GM18502 (cell line): Measurements from ENCODE around the gene VTI1A.
"Not testable (repeated sequence)": the region's sequence is repeated elsewhere in the genome, so short reads cannot be mapped to it uniquely, and the experiment has no call there.

Experiments used
- ATAC-seq: cut with Tn5 transposase; IDR thresholded peaks from one replicate; pipeline ENCODE4 v1.9.1; 2021; ENCODE audit warnings: mild to moderate bottlenecking; ENCODE audit not compliant: unreplicated experiment, poor library complexity

The VTI1A gene

DNA sequence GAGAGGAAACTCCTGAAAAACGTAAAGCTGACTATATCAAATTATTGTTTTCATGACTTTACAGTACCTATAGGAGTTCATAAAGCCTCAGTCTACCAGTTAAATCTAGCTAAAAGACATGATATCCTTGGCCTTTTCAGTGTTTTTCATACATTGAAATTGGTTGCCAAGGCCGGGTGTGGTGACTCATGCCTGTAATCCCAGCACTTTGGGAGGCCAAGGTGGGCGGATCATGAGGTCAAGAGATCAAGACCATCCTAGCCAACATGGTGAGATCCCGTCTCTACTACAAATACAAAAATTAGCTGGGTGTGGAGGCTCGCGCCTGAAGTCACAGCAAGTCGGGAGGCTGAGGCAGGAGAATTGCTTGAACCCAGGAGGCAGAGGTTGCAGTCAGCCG is 53.0 kb downstream of the VTI1A start:
- not testable (repeated sequence) for ATAC-seq

DNA sequence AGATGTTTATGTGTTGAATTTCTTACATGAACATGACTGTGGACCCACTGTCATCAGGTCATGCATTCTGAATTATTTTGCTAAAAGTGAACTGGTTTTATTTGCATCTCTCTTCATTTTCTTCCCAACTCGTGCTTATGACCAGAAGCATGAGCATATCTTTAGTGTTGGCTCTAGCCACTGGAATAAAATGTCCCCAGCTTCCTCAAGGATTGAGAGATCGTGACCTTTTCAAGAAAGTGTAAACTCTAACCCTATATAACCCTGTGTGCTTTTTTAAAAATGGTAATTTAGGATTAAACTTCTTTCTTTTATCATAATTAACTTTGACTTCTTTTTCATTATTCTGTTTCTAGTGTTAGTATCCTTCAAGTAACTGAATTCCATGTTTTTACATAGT is 55.5 kb downstream of the VTI1A start:
- ATAC-seq: no peak

- ATAC-seq: no peak
These were observed 56.6 kb downstream of the VTI1A start for GRCh38 chr10:112503643-112504042.

- no peak for ATAC-seq
These were observed 60.0 kb downstream of the VTI1A start for GRCh38 chr10:112507046-112507445.

DNA sequence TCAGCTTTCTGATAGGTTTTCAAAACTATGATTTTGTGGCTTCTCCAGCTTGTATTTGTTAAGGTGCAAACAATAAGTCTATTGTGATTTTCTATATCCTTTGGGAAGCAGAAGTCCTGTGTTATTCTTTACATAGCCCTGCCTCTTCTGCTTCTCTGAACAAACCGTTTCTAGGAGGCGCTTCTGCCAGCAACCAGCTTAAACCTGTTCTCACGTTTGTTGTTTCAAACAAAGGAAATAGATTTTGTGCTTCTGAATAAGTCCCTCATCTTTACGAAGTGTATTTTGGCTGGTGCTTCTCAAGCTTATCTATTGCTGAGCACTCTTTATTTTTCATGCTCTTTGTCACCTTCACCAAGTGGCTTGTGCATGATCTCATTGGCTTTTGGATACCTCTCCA is 61.0 kb downstream of the VTI1A start:
- no peak for ATAC-seq

GRCh38 chr10:112509558-112510291 is 62.7 kb downstream of the VTI1A start:
- no peak for ATAC-seq

GRCh38 chr10:112510384-112510783 is 63.4 kb downstream of the VTI1A start:
- ATAC-seq: no peak

DNA sequence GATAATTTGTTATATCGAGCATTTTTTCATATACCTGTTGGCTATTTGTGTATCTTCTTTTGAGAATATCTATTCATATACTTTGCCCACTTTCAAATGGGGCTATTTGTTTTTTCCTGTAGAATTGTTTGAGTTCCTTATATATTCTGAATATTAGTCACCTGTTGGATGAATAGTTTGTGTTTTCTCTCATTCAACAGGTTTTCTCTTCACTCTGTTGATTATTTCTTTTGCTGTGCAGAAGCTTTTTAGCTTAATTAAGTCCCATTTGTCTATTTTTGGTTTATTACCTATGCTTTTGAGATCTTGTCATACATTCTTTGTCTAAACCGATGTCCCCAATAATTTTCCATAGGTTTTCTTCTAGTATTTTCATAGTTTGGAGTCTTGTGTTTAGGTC is 65.3 kb downstream of the VTI1A start:
- ATAC-seq: no peak

- ATAC-seq: no peak
These were observed 68.1 kb downstream of the VTI1A start for GRCh38 chr10:112515126-112515525.

DNA sequence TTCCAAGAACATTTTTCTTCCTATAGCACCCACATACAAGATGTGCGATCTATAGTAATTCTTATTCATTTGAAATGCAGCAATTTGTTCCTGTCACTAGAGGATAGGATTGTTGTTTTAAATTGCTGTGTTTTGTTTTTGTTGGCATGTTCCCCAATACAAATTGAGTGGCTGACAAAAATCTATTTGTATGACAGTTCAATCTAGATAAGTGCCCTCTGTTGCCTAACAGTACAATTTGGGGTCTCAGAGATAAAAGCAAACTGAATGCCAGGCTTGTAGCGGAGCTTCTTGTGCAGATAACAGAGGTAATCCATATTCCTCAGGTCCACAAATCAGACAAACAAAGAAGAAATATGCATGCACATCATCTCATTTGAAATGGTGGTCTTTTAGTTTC is 68.8 kb downstream of the VTI1A start:
- no peak for ATAC-seq

- ATAC-seq: no peak
These were observed 70.4 kb downstream of the VTI1A start for GRCh38 chr10:112517451-112517862.

DNA sequence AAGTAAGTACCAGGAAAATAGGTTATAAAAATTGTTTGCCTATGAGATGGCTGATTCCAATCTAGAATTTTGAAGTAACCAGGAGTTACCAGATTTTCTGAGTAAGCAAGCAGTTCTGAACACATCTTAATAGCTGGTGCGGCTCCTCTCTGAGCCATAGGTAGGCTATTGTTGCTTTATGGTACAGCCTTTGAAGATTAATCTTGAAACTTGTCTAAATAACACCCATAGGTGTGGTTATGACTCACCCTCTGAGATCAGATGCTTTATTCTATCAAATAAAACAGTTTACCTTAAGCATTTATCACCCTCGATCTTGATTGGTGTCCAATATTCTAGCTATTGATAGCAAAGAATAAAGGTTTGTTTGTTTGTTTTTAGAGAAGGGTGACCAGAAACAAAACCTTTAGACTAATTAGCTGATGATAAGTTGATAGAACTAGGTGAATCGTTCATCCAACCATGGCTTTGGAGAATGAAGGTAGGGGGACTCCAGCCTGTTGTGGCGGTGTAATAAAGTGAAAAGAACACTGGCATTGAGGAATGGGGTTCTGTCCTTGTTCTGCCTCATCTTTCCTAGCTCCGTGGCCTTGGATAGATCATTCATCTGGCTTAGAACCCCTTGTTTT is 72.2 kb downstream of the VTI1A start:
- peak; percentile 96 for ATAC-seq

- no peak for ATAC-seq
These were observed 73.9 kb downstream of the VTI1A start for GRCh38 chr10:112520914-112521313.

- ATAC-seq: no peak
These were observed 77.6 kb downstream of the VTI1A start for GRCh38 chr10:112524641-112525040.

- ATAC-seq: no peak
These were observed 78.2 kb downstream of the VTI1A start for GRCh38 chr10:112525200-112525599.

GRCh38 chr10:112526139-112526538 is 79.1 kb downstream of the VTI1A start:
- ATAC-seq: peak; percentile 90

DNA sequence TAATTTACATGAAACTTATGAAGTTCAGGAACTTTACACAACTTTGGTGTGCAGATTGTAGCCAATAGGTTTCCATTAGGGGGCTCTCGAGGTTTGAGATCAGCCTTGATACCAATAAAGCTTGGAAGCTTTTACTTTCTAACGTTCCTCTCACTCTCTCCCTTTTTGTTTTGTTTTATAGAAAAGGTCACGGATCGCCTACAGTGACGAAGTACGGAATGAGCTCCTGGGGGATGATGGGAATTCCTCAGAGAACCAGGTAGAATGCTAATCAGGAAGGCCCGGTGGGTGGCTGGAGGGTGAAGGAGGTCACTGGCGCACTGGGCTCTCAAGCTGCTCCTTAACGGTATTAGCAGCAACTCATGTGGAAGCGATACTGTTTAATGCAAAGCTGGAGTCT is 79.9 kb downstream of the VTI1A start:
- ATAC-seq: no peak

GRCh38 chr10:112528235-112528634 is 81.2 kb downstream of the VTI1A start:
- no peak for ATAC-seq

DNA sequence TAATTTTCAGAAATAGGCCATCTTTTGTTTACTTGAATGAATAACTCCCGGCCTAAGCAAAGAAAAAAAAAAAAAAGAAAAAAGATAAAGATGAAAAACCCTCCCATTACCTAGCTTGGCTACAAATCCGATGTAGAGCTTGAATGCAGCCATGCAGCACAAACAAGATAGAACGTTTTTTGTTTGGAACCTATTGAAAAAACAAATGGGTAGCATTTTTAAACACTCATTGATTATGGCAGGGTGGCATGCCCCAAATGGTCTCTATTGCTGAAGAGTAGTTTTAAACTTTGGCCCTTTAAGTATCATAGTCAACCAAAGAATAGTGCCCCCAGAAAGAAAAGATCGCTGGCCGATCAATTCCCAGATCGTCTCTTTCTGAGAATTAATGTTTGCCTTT is 84.4 kb downstream of the VTI1A start:
- ATAC-seq: no peak

DNA sequence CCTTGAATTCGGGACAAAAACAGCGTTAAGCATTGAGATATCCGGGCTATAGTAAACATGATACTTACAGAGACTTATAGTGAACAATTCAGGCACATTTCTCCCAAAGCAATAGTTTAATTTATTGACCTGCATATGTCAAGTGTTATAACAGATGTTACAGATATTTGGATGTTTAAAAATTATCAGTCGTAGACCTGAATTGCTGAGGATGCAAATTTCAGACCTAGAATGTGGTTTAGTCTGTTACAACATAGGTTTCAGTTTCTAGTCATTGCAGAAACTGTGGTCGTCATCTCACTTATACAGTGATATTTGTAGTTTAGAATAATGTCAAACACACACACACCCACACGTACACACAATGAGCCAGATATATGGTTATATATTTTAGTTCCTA is 85.2 kb downstream of the VTI1A start:
- ATAC-seq: peak; percentile 98

GRCh38 chr10:112532956-112533355 is 85.9 kb downstream of the VTI1A start:
- ATAC-seq: no peak

DNA sequence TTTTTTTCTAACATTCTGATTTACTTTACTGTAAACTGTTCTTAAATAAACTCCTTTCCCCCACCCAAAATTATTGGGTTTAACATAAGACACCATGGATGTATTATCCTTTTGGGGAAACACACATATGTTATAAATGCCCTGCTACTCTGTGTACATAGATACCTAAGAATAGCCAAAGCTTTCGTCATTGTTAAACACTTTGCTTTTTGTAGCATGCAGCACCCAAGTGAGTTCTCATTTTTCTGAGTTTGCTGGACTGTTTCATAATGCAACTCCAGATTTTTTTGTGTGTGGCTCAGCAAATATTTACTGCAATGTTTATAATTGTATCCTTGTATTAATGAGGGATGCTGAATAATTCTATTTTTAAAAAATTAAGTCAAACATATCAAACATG is 86.9 kb downstream of the VTI1A start:
- no peak for ATAC-seq
